Mammary epithelial cell (primary cell): ENCODE measurements around the gene ASPDH.

Source experiments
- CTCF ChIP-seq, 2 donors: IDR thresholded peaks in 1 of 2; conservative IDR thresholded peaks in 1 of 2; 2 replicates each; pipeline ENCODE4 v1.5.1; 2011 to 2012; ENCODE audit warnings: inconsistent platforms in 2 of 2, low read length in 2 of 2, mild to moderate bottlenecking in 2 of 2, control low read depth in 1 of 2, low read depth in 1 of 2; ENCODE audit not compliant: insufficient read depth in 1 of 2; ENCODE audit errors: extremely low read depth in 1 of 2
- EZH2 ChIP-seq: IDR thresholded peaks from 2 replicates; pipeline ENCODE4 v1.6.1; 2012; ENCODE audit warnings: low read length, inconsistent platforms, borderline replicate concordance

GRCh38 chr19:50534478-50534877 is 20.8 kb upstream of the ASPDH start:
- TF ChIP-seq CTCF (conservative IDR thresholded peaks at IDR 0.05 in 1 of 2, IDR thresholded peaks at IDR 0.05 in 1 of 2; ENCODE audit: extremely low read depth in 1 of 2, insufficient read depth in 1 of 2, low read depth in 1 of 2, low read length in 2 of 2), result no peak
- TF ChIP-seq EZH2, result no peak
